ENCODE data around the gene SLC17A1.

GRCh38 chr6:25875926-25876602, 44.2 kb upstream of the SLC17A1 start:
- TF ChIP-seq CTCF (IDR thresholded peaks at IDR 0.05) (no peak), POLR2A (IDR thresholded peaks at IDR 0.05; ENCODE audit: low read depth) (no peak)

All from esophagus muscularis mucosa (tissue), 3 donors.